Measurements from ENCODE around the gene OCIAD2.

DNA sequence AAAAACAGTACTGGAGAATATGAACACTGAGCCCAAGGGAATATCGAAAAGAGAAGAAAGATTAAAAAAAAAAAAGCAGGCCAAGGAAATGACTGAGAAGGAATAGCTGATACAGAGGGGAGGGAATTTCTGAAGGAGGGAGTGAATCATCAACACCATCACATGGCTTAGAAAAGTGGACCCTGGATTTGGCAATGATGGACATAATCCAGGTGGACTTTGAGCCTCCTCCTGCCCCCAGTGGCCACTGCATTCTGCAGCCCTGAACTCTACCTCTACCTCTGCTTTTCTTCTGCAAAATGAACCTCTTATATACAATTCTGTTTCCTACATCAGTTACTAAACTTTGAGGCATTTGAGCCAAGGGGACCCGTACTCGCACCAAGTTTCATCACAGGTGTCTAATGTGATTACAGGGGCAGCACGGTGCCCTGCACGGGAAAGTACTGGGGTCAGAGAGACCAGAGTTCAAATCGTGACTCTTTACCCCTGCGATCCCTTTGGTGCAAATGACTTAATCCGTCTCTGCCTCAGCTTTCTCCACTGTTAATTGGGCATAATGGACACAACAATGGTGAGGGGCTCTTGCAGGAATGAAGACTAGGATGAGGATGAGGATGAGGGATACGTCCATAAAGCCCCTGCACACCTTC, 1.1 kb downstream of the OCIAD2 start:
- TF ChIP-seq BRCA1 (IDR thresholded peaks at IDR 0.05; ENCODE audit: low read depth, low read length): no peak
- peak in 2 of 3 experiments; percentile 22 to 29; a peak in 3 of 4 replicates for TF ChIP-seq CTCF (IDR thresholded peaks at IDR 0.05; ENCODE audit: control extremely low read depth in 1 of 3, insufficient read depth in 1 of 3, low read depth in 1 of 3, low read length in 3 of 3)
- TF ChIP-seq GTF2F1 (IDR thresholded peaks at IDR 0.05; ENCODE audit: borderline replicate concordance, low read depth, low read length): no peak
- TF ChIP-seq MAFK (IDR thresholded peaks at IDR 0.05; ENCODE audit: low read depth, low read length): no peak
- no peak for TF ChIP-seq SUZ12 (IDR thresholded peaks at IDR 0.05; ENCODE audit: low read length)
- TF ChIP-seq HDAC6 (IDR thresholded peaks at IDR 0.05; ENCODE audit: low read depth, low read length): no peak
- TF ChIP-seq CBX8 (IDR thresholded peaks at IDR 0.05; ENCODE audit: borderline replicate concordance, low read depth, low read length): no peak
- TF ChIP-seq SIN3A (conservative IDR thresholded peaks at IDR 0.05 in 1 of 2, IDR thresholded peaks at IDR 0.05 in 1 of 2; ENCODE audit: low read depth in 1 of 2, low read length in 2 of 2): no peak
- TF ChIP-seq TCF12 (IDR thresholded peaks at IDR 0.05; ENCODE audit: low read depth, low read length): no peak
